CD14-positive monocyte (primary cell): Measurements from ENCODE around the gene LETM1. TPM values are rescaled to one million over a fixed set of nuclear protein-coding genes. Genes with fewer than 3 reads are reported as not detected.

ENCODE experiments used
- DNase-seq, 3 donors: peaks; one replicate each; pipeline ENCODE4 v3.0.0-alpha.2; 2011 to 2022
- H2AFZ ChIP-seq: 2 replicates; pipeline ENCODE4 v1.6.0; 2012; ENCODE audit warnings: mild to moderate bottlenecking, low read depth, low read length, inconsistent platforms; ENCODE audit not compliant: insufficient read depth, poor library complexity, severe bottlenecking
- H3K27ac ChIP-seq, 2 donors: 1 replicate in 1 of 2; 2 replicates in 1 of 2; pipeline ENCODE4 v1.5.1; 2012 to 2013; ENCODE audit warnings: low read length in 2 of 2, control low read depth in 1 of 2, inconsistent platforms in 1 of 2, low read depth in 1 of 2, mild to moderate bottlenecking in 1 of 2
- H3K27me3 ChIP-seq, 2 donors: one replicate each; pipeline versions ENCODE4 v1.6.0 to v1.6.1; 2011 to 2013; ENCODE audit warnings: low read length in 2 of 2; ENCODE audit not compliant: control insufficient read depth in 2 of 2, insufficient read depth in 2 of 2
- H3K36me3 ChIP-seq, 2 donors: replicated peaks in 1 of 2; 1 replicate in 1 of 2; 2 replicates in 1 of 2; pipeline versions ENCODE4 v1.5.1 to v1.6.1; 2012 to 2013; ENCODE audit warnings: low read length in 2 of 2, control low read depth in 1 of 2, inconsistent platforms in 1 of 2, mild to moderate bottlenecking in 1 of 2; ENCODE audit not compliant: insufficient read depth in 2 of 2, control insufficient read depth in 1 of 2
- H3K4me1 ChIP-seq, 2 donors: 1 replicate in 1 of 2; 2 replicates in 1 of 2; pipeline versions ENCODE4 v1.5.1 to v1.6.1; 2012 to 2013; ENCODE audit warnings: low read length in 2 of 2, control low read depth in 1 of 2, inconsistent platforms in 1 of 2, mild to moderate bottlenecking in 1 of 2, moderate library complexity in 1 of 2; ENCODE audit not compliant: insufficient read depth in 2 of 2, control insufficient read depth in 1 of 2
- H3K4me2 ChIP-seq: replicated peaks from 2 replicates; pipeline ENCODE3; 2012; ENCODE audit warnings: low read length, moderate library complexity, mild to moderate bottlenecking; ENCODE audit not compliant: poor library complexity, severe bottlenecking; ENCODE audit errors: extremely low read depth
- H3K4me3 ChIP-seq, 3 experiments: fragments of 200-600 bp in 1 of 3; sonication (generic) in 1 of 3; replicated peaks in 1 of 3; 1 replicate in 2 of 3; 2 replicates in 1 of 3; pipeline ENCODE4 v1.5.1; 2011 to 2013; ENCODE audit warnings: low read length in 3 of 3, mild to moderate bottlenecking in 3 of 3, control low read depth in 2 of 3, low read depth in 2 of 3, inconsistent platforms in 1 of 3, moderate library complexity in 1 of 3
- H3K79me2 ChIP-seq: 2 replicates; pipeline ENCODE4 v1.6.0; 2012; ENCODE audit warnings: mild to moderate bottlenecking, control low read depth, inconsistent platforms, low read length, moderate library complexity; ENCODE audit not compliant: insufficient read depth
- H3K9ac ChIP-seq: 2 replicates; pipeline ENCODE4 v1.6.0; 2017; ENCODE audit warnings: low read length, mild to moderate bottlenecking; ENCODE audit not compliant: insufficient read depth, poor library complexity, severe bottlenecking
- H3K9me3 ChIP-seq, 2 donors: replicated peaks in 1 of 2; 1 replicate in 1 of 2; 2 replicates in 1 of 2; pipeline versions ENCODE4 v1.5.1 to v1.6.1; 2012 to 2013; ENCODE audit warnings: low read length in 2 of 2, control low read depth in 1 of 2; ENCODE audit not compliant: control insufficient read depth in 1 of 2, insufficient read depth in 1 of 2
- H4K20me1 ChIP-seq: 2 replicates; pipeline ENCODE4 v1.6.0; 2012; ENCODE audit warnings: mild to moderate bottlenecking, low read length, control low read depth, moderate library complexity; ENCODE audit not compliant: insufficient read depth
- H3K27ac Mint-ChIP-seq, 7 donors: one replicate each; pipeline ENCODE4 v1.8.0; 2020; ENCODE audit warnings: mild to moderate bottlenecking in 7 of 7, mixed read lengths in 7 of 7, moderate library complexity in 6 of 7, inconsistent platforms in 2 of 7
- H3K27me3 Mint-ChIP-seq, 3 donors: one replicate each; pipeline ENCODE4 v1.8.0; 2021 to 2022; ENCODE audit warnings: low read depth in 3 of 3, mild to moderate bottlenecking in 3 of 3, mixed read lengths in 3 of 3, moderate library complexity in 3 of 3, inconsistent platforms in 1 of 3
- H3K36me3 Mint-ChIP-seq, 2 donors: one replicate each; pipeline ENCODE4 v1.8.0; 2020; ENCODE audit warnings: mixed read lengths in 2 of 2, inconsistent platforms in 1 of 2, mild to moderate bottlenecking in 1 of 2
- H3K4me1 Mint-ChIP-seq: one replicate; pipeline ENCODE4 v1.8.0; 2020; ENCODE audit warnings: mild to moderate bottlenecking, mixed read lengths
- H3K4me3 Mint-ChIP-seq, 2 donors: one replicate each; pipeline ENCODE4 v1.8.0; 2020; ENCODE audit warnings: mild to moderate bottlenecking in 2 of 2, mixed read lengths in 2 of 2, moderate library complexity in 1 of 2
- H3K9me3 Mint-ChIP-seq, 7 donors: one replicate each; pipeline ENCODE4 v1.8.0; 2020 to 2022; ENCODE audit warnings: mixed read lengths in 7 of 7, mild to moderate bottlenecking in 6 of 7, moderate library complexity in 6 of 7, inconsistent platforms in 2 of 7
- WGBS: methylation state at CpG from one replicate; pipeline ENCODE4 v1.1.5; 2013; ENCODE audit warnings: missing lambda C conversion rate; ENCODE audit not compliant: insufficient coverage; 5-methylcytosine and 5-hydroxymethylcytosine counted together
- intact Hi-C, 2 donors: fragments of 100-400 bp; cut with micrococcal nuclease; formaldehyde crosslinking; loops; one replicate each; pipeline versions ENCODE4 v1.15.0 to v1.15.1; 2023
- polyA plus RNA-seq, 3 donors: library from polyadenylated mRNA; depleted of rRNA in 1 of 3; unstranded in 2 of 3; stranded (reverse) in 1 of 3; fragments of 300-500 nt in 2 of 3; fragments of >200 nt in 1 of 3; fragmentation: Illumina TruSeq in 2 of 3; gene quantifications; 1 replicate in 2 of 3; 2 replicates in 1 of 3; pipeline ENCODE4 v1.2.3, GENCODE V29; 2012 to 2021
- TF ChIP-seq, protein P1 (sequence below): fragments of 200-600 bp; IDR thresholded peaks from one replicate; pipeline ENCODE4 v1.8.0; 2022; ENCODE audit warnings: antibody characterized with exemption, mild to moderate bottlenecking

The LETM1 gene
- polyA plus RNA-seq, 3 donors: 6.2 to 18.6 (median 9.0) TPM

- Histone ChIP-seq H3K4me3 (no peak overlapping the region), H3K9ac (no peak overlapping the region), H3K4me1 (no peaks in the 10 kb centered on the region), H2AFZ (no peak overlapping the region), H3K27ac (no peak overlapping the region), H3K4me2 (no peak overlapping the region), H3K79me2 (no peaks in the 10 kb centered on the region), H3K27me3 (peaks cover 3 to 54% of the 10 kb centered on the region in 2 donors), H3K9me3 (no peaks in the 10 kb centered on the region), H3K36me3 (no peaks in the 10 kb centered on the region), H4K20me1 (no peaks in the 10 kb centered on the region)
- TF ChIP-seq, protein P1, sequence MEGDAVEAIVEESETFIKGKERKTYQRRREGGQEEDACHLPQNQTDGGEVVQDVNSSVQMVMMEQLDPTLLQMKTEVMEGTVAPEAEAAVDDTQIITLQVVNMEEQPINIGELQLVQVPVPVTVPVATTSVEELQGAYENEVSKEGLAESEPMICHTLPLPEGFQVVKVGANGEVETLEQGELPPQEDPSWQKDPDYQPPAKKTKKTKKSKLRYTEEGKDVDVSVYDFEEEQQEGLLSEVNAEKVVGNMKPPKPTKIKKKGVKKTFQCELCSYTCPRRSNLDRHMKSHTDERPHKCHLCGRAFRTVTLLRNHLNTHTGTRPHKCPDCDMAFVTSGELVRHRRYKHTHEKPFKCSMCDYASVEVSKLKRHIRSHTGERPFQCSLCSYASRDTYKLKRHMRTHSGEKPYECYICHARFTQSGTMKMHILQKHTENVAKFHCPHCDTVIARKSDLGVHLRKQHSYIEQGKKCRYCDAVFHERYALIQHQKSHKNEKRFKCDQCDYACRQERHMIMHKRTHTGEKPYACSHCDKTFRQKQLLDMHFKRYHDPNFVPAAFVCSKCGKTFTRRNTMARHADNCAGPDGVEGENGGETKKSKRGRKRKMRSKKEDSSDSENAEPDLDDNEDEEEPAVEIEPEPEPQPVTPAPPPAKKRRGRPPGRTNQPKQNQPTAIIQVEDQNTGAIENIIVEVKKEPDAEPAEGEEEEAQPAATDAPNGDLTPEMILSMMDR: no peak
- intact Hi-C loops: no loop called here
- H3K4me3 Mint-ChIP-seq: peak overlapping the region in 1 of 2 donors; percentile 26
- peaks cover 35 to 76% (median 40%) of the 10 kb centered on the region in 3 donors for H3K27me3 Mint-ChIP-seq
- DNase-seq: no peak
- WGBS: 90% methylated on average over 9 of the region's 9 CpGs
- no peaks in the 10 kb centered on the region for H3K36me3 Mint-ChIP-seq
- peaks cover 0 to 6% (median 0%) of the 10 kb centered on the region in 7 donors for H3K9me3 Mint-ChIP-seq
- no peak overlapping the region for H3K27ac Mint-ChIP-seq
- H3K4me1 Mint-ChIP-seq: peaks cover 1% of the 10 kb centered on the region
Observed at GRCh38 chr4:1764670-1765069, 91.3 kb downstream of the LETM1 start.

DNA sequence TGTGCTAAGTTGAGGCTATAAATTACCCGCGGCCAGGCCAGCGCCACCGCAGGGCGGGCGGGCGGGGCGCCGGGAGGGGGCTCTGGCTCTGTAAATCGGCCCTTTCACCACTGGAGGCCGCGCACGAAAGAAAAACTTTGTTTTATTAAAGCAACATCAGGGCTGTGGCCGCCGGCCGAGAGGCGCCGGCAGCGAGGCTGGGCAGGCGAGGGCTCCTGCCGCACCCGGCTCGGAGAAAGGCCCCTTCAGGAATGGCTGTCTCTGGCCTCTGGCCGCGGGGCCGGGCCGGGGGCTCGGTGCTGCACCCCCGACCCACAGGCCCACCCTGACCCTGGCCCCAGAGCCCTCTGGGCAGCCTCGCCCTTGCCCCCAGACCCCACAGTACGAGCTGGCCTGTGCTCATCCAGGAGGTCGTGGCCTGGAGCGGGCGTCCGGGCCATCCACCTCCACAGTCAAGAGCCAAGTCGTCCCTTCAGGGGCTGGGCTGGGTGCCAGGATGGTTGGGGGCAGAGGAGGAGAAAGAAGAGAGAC lies 92.3 kb downstream of the LETM1 start:
- no peak for DNase-seq
- Histone ChIP-seq H3K4me2 (no peak overlapping the region), H3K4me3 (no peak overlapping the region), H3K36me3 (no peaks in the 10 kb centered on the region), H3K79me2 (no peaks in the 10 kb centered on the region), H4K20me1 (no peaks in the 10 kb centered on the region), H2AFZ (no peak overlapping the region), H3K9me3 (no peaks in the 10 kb centered on the region), H3K4me1 (no peaks in the 10 kb centered on the region), H3K27ac (no peak overlapping the region), H3K9ac (no peak overlapping the region), H3K27me3 (peaks cover 3 to 48% of the 10 kb centered on the region in 2 donors)
- Mint-ChIP-seq H3K27ac (no peak overlapping the region), H3K36me3 (no peaks in the 10 kb centered on the region), H3K27me3 (peaks cover 31 to 66% (median 34%) of the 10 kb centered on the region in 3 donors), H3K9me3 (peaks cover 0 to 6% (median 0%) of the 10 kb centered on the region in 7 donors), H3K4me3 (peak overlapping the region in 1 of 2 donors; percentile 69), H3K4me1 (peaks cover 1% of the 10 kb centered on the region)
- intact Hi-C loops: no loop called here
- WGBS: 9% methylated on average over 29 of the region's 36 CpGs
- TF ChIP-seq, protein P1: no peak
